CD1c-positive myeloid dendritic cell (primary cell): ENCODE results near the gene FAM149A.

Source experiments
- DNase-seq: peaks from one replicate; pipeline ENCODE4 v3.0.0-alpha.2; 2016; ENCODE audit errors: extremely low spot score

FAM149A gene

GRCh38 chr4:186105647-186106321 is 1.3 kb downstream of the FAM149A start:
- DNase-seq: no peak

- no peak for DNase-seq
Observed at GRCh38 chr4:186107947-186108346, 3.4 kb downstream of the FAM149A start.

- DNase-seq: no peak
Observed at GRCh38 chr4:186108391-186108790, 3.9 kb downstream of the FAM149A start.

GRCh38 chr4:186109245-186109644 is 4.7 kb downstream of the FAM149A start:
- DNase-seq: no peak

GRCh38 chr4:186116697-186117096 is 12.2 kb downstream of the FAM149A start:
- DNase-seq: no peak

GRCh38 chr4:186118582-186118981 is 14.1 kb downstream of the FAM149A start:
- DNase-seq: no peak

GRCh38 chr4:186121057-186121456 is 16.6 kb downstream of the FAM149A start:
- no peak for DNase-seq

- DNase-seq: no peak
Observed at GRCh38 chr4:186128842-186129241, 24.3 kb downstream of the FAM149A start.

GRCh38 chr4:186131935-186132334 is 27.4 kb downstream of the FAM149A start:
- DNase-seq: no peak

- DNase-seq: no peak
Observed at GRCh38 chr4:186132577-186133242, 28.2 kb downstream of the FAM149A start.

GRCh38 chr4:186134257-186134656 is 29.8 kb downstream of the FAM149A start:
- DNase-seq: peak; percentile 85

- no peak for DNase-seq
Observed at GRCh38 chr4:186134861-186135260, 30.4 kb downstream of the FAM149A start.

GRCh38 chr4:186137196-186137794 is 32.8 kb downstream of the FAM149A start:
- peak; percentile 39 for DNase-seq

- DNase-seq: no peak
Observed at GRCh38 chr4:186144198-186144945, 39.9 kb downstream of the FAM149A start.

- no peak for DNase-seq
Observed at GRCh38 chr4:186144946-186145569, 40.6 kb downstream of the FAM149A start.

GRCh38 chr4:186146458-186146857 is 42.0 kb downstream of the FAM149A start:
- DNase-seq: no peak

GRCh38 chr4:186148336-186148975 is 44.0 kb downstream of the FAM149A start:
- no peak for DNase-seq

- DNase-seq: no peak
Observed at GRCh38 chr4:186149872-186150271, 45.4 kb downstream of the FAM149A start.

GRCh38 chr4:186150926-186151325 is 46.4 kb downstream of the FAM149A start:
- DNase-seq: no peak

- no peak for DNase-seq
Observed at GRCh38 chr4:186151499-186151898, 47.0 kb downstream of the FAM149A start.

- DNase-seq: no peak
Observed at GRCh38 chr4:186158021-186158813, 53.7 kb downstream of the FAM149A start.
